Bronchial epithelial cell (primary cell): ENCODE measurements around the gene FOXL3. TPM values are rescaled to one million over a fixed set of nuclear protein-coding genes. Genes with fewer than 3 reads are reported as not detected.

Experiments
- DNase-seq: peaks from one replicate; pipeline ENCODE4 v3.0.0-alpha.2; 2010; ENCODE audit warnings: low read depth
- FAIRE-seq: peaks from 2 replicates; lab custom pipeline; 2011; peaks lifted over from hg19 to GRCh38; lab: Jason Lieb, UNC
- H3K27me3 ChIP-seq: 2 replicates; pipeline ENCODE4 v1.5.1; 2011; ENCODE audit warnings: low read length; ENCODE audit not compliant: control insufficient read depth, insufficient read depth
- H3K36me3 ChIP-seq: 2 replicates; pipeline ENCODE4 v1.5.1; 2011; ENCODE audit warnings: low read length; ENCODE audit not compliant: control insufficient read depth, insufficient read depth
- H3K4me3 ChIP-seq: 2 replicates; pipeline ENCODE4 v1.5.1; 2011; ENCODE audit warnings: mild to moderate bottlenecking, low read depth, low read length, control low read depth
- total RNA-seq: library from RNA; depleted of rRNA; stranded (reverse); fragments of >200 nt; gene quantifications from 2 replicates; pipeline ENCODE4 v1.2.1, GENCODE V29; 2014
- TF ChIP-seq, protein P1 (sequence below): IDR thresholded peaks from 2 replicates; pipeline ENCODE4 v1.5.1; 2011; ENCODE audit warnings: mild to moderate bottlenecking, moderate library complexity, low read length, control low read depth, inconsistent platforms; ENCODE audit not compliant: insufficient read depth, severe bottlenecking

The FOXL3 gene
- total RNA-seq, 1 donor from 2014 or later: not detected

- TF ChIP-seq, protein P1, sequence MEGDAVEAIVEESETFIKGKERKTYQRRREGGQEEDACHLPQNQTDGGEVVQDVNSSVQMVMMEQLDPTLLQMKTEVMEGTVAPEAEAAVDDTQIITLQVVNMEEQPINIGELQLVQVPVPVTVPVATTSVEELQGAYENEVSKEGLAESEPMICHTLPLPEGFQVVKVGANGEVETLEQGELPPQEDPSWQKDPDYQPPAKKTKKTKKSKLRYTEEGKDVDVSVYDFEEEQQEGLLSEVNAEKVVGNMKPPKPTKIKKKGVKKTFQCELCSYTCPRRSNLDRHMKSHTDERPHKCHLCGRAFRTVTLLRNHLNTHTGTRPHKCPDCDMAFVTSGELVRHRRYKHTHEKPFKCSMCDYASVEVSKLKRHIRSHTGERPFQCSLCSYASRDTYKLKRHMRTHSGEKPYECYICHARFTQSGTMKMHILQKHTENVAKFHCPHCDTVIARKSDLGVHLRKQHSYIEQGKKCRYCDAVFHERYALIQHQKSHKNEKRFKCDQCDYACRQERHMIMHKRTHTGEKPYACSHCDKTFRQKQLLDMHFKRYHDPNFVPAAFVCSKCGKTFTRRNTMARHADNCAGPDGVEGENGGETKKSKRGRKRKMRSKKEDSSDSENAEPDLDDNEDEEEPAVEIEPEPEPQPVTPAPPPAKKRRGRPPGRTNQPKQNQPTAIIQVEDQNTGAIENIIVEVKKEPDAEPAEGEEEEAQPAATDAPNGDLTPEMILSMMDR: no peak
- no peaks in the 10 kb centered on the region for H3K27me3 ChIP-seq
- no peaks in the 10 kb centered on the region for H3K36me3 ChIP-seq
- FAIRE-seq (no peak), DNase-seq (peak; percentile 64)
- H3K4me3 ChIP-seq: no peak overlapping the region
These were observed 25.3 kb upstream of the FOXL3 start for GRCh38 chr7:264541-265191.

GRCh38 chr7:265192-265997 is 24.6 kb upstream of the FOXL3 start:
- no peak for DNase-seq
- H3K4me3 ChIP-seq: no peak overlapping the region
- no peaks in the 10 kb centered on the region for H3K27me3 ChIP-seq
- H3K36me3 ChIP-seq: no peaks in the 10 kb centered on the region
- FAIRE-seq: no peak
- TF ChIP-seq, protein P1: no peak

- Histone ChIP-seq H3K36me3 (no peaks in the 10 kb centered on the region), H3K27me3 (no peaks in the 10 kb centered on the region), H3K4me3 (no peak overlapping the region)
- DNase-seq (no peak), FAIRE-seq (no peak)
- TF ChIP-seq, protein P1: no peak
These were observed 23.7 kb upstream of the FOXL3 start for GRCh38 chr7:265998-266850.

GRCh38 chr7:266851-267840 is 22.8 kb upstream of the FOXL3 start:
- DNase-seq: peak; percentile 2
- Histone ChIP-seq H3K27me3 (no peaks in the 10 kb centered on the region), H3K36me3 (no peaks in the 10 kb centered on the region), H3K4me3 (no peak overlapping the region)
- FAIRE-seq: no peak
- TF ChIP-seq, protein P1: peak; percentile 53

DNA sequence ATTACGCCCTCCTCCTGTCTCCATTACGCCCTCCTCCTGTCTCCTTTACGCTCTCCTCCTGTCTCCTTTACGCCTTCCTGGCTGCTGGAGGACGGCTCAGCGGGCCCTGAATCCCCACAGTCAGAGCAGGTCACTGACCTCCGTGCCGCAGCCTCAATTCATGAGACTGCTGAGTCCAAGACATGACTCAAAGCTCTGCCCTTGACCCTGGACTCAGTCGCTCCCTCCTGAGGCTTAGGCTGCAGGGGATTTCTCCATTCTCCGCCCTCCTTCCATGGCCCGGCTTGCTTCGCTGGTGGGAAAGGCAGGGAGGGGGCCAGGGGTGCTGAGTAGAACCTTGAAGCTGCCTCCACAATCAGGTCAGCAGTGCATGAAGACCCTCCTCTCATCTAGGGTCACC is 21.0 kb upstream of the FOXL3 start:
- Histone ChIP-seq H3K4me3 (no peak overlapping the region), H3K27me3 (no peaks in the 10 kb centered on the region), H3K36me3 (no peaks in the 10 kb centered on the region)
- TF ChIP-seq, protein P1: no peak
- FAIRE-seq (no peak), DNase-seq (no peak)
